Astrocyte (in vitro differentiated cells and primary cell): ENCODE measurements around the gene C1orf56. TPM values are rescaled to one million over a fixed set of nuclear protein-coding genes. Genes with fewer than 3 reads are reported as not detected.

Experiments used
- DNase-seq: peaks from one replicate; pipeline ENCODE4 v3.0.0-alpha.2; 2010; ENCODE audit warnings: low read depth
- FAIRE-seq: peaks from 2 replicates; lab custom pipeline; 2011; peaks lifted over from hg19 to GRCh38; lab: Jason Lieb, UNC
- H2AFZ ChIP-seq: 2 replicates; pipeline ENCODE4 v1.6.0; 2012; ENCODE audit warnings: low read depth, low read length, inconsistent platforms
- H3K27ac ChIP-seq: 2 replicates; pipeline ENCODE4 v1.5.1; 2011; ENCODE audit warnings: low read depth, low read length, inconsistent platforms
- H3K27me3 ChIP-seq: 2 replicates; pipeline ENCODE4 v1.6.0; 2011; ENCODE audit warnings: low read length, inconsistent platforms; ENCODE audit not compliant: insufficient read depth
- H3K36me3 ChIP-seq: 2 replicates; pipeline ENCODE4 v1.5.1; 2011; ENCODE audit warnings: low read length, inconsistent platforms; ENCODE audit not compliant: insufficient read depth
- H3K4me1 ChIP-seq: 2 replicates; pipeline ENCODE4 v1.5.1; 2011; ENCODE audit warnings: low read length, inconsistent platforms; ENCODE audit not compliant: insufficient read depth
- H3K4me2 ChIP-seq: 2 replicates; pipeline ENCODE4 v1.6.0; 2012; ENCODE audit warnings: low read length, inconsistent platforms
- H3K4me3 ChIP-seq: 2 replicates; pipeline ENCODE4 v1.5.1; 2011; ENCODE audit warnings: low read depth, mild to moderate bottlenecking, low read length, inconsistent platforms; ENCODE audit not compliant: insufficient read depth
- H3K79me2 ChIP-seq: 2 replicates; pipeline ENCODE4 v1.6.0; 2012; ENCODE audit warnings: mild to moderate bottlenecking, low read length, inconsistent platforms; ENCODE audit not compliant: insufficient read depth
- H3K9ac ChIP-seq: 2 replicates; pipeline ENCODE4 v1.6.0; 2012; ENCODE audit warnings: mild to moderate bottlenecking, low read length, inconsistent platforms
- H3K9me3 ChIP-seq: 2 replicates; pipeline ENCODE4 v1.5.1; 2012; ENCODE audit warnings: low read depth, mild to moderate bottlenecking, low read length, inconsistent platforms; ENCODE audit not compliant: insufficient read depth
- H4K20me1 ChIP-seq: 2 replicates; pipeline ENCODE4 v1.6.0; 2012; ENCODE audit warnings: low read length, inconsistent platforms; ENCODE audit not compliant: insufficient read depth
- H3K27ac Mint-ChIP-seq: one replicate; pipeline ENCODE4 v1.8.0; 2021; ENCODE audit warnings: mild to moderate bottlenecking, mixed read lengths; ENCODE audit not compliant: unreplicated experiment
- H3K27me3 Mint-ChIP-seq: one replicate; pipeline ENCODE4 v1.8.0; 2021; ENCODE audit warnings: low read depth, mixed read lengths; ENCODE audit not compliant: unreplicated experiment
- H3K36me3 Mint-ChIP-seq: one replicate; pipeline ENCODE4 v1.8.0; 2021; ENCODE audit warnings: low read depth, mixed read lengths; ENCODE audit not compliant: unreplicated experiment
- H3K4me1 Mint-ChIP-seq: one replicate; pipeline ENCODE4 v1.8.0; 2021; ENCODE audit warnings: low read depth, mixed read lengths; ENCODE audit not compliant: unreplicated experiment
- H3K4me3 Mint-ChIP-seq: one replicate; pipeline ENCODE4 v1.8.0; 2021; ENCODE audit warnings: mild to moderate bottlenecking, moderate library complexity, mixed read lengths; ENCODE audit not compliant: unreplicated experiment
- H3K9me3 Mint-ChIP-seq: one replicate; pipeline ENCODE4 v1.8.0; 2021; ENCODE audit warnings: mild to moderate bottlenecking, mixed read lengths; ENCODE audit not compliant: unreplicated experiment
- CTCF ChIP-seq: IDR thresholded peaks from 2 replicates; pipeline ENCODE4 v1.5.1; 2011; ENCODE audit warnings: low read depth, mild to moderate bottlenecking, inconsistent platforms, low read length, moderate library complexity; ENCODE audit not compliant: insufficient read depth
- EZH2 ChIP-seq: IDR thresholded peaks from 2 replicates; pipeline ENCODE4 v1.6.1; 2012; ENCODE audit warnings: mild to moderate bottlenecking, low read length, inconsistent platforms; ENCODE audit not compliant: insufficient read depth
- total RNA-seq: library from RNA; stranded (reverse); gene quantifications from 2 replicates; pipeline ENCODE4 v1.2.1, GENCODE V29; 2021

The C1orf56 gene
- total RNA-seq, 1 donor from 2014 or later, result 1.3 TPM

- no peaks in the 10 kb centered on the region for H3K9me3 ChIP-seq
- Mint-ChIP-seq H3K4me1 (peaks cover 34% of the 10 kb centered on the region), H3K9me3 (no peaks in the 10 kb centered on the region), H3K4me3 (peak overlapping the region; percentile 95), H3K36me3 (peaks cover 21% of the 10 kb centered on the region), H3K27ac (peak overlapping the region; percentile 96), H3K27me3 (no peaks in the 10 kb centered on the region)
- H3K4me3 ChIP-seq, result peak overlapping the region; percentile 93
- DNase-seq (no peak), FAIRE-seq (no peak)
- peaks cover 61% of the 10 kb centered on the region for H4K20me1 ChIP-seq
- TF ChIP-seq EZH2, result no peak
- TF ChIP-seq CTCF, result no peak
- peaks cover 30% of the 10 kb centered on the region for H3K36me3 ChIP-seq
- H3K27ac ChIP-seq, result peak overlapping the region; percentile 94
- H3K9ac ChIP-seq, result peak overlapping the region; percentile 98
- peaks cover 31% of the 10 kb centered on the region for H3K4me1 ChIP-seq
- H3K4me2 ChIP-seq, result peak overlapping the region; percentile 99
- no peak overlapping the region for H2AFZ ChIP-seq
- H3K79me2 ChIP-seq, result peaks cover 95% of the 10 kb centered on the region
- no peaks in the 10 kb centered on the region for H3K27me3 ChIP-seq
These were observed 11.1 kb downstream of the C1orf56 start for GRCh38 chr1:151058692-151059091.

- Histone ChIP-seq H3K27ac (peak within 1 kb of the TSS; percentile 94), H4K20me1 (peaks cover 58% of the 10 kb centered on the region), H2AFZ (peak within 1 kb of the TSS; percentile 51), H3K9ac (peak within 1 kb of the TSS; percentile 98), H3K4me2 (peak within 1 kb of the TSS; percentile 99), H3K79me2 (peaks cover 98% of the 10 kb centered on the region), H3K36me3 (peaks cover 29% of the 10 kb centered on the region), H3K9me3 (no peaks in the 10 kb centered on the region), H3K4me1 (peaks cover 31% of the 10 kb centered on the region), H3K27me3 (no peaks in the 10 kb centered on the region), H3K4me3 (peak within 1 kb of the TSS; percentile 93)
- H3K4me3 Mint-ChIP-seq, result peak within 1 kb of the TSS; percentile 95
- peaks cover 37% of the 10 kb centered on the region for H3K4me1 Mint-ChIP-seq
- peak; percentile 28 for TF ChIP-seq CTCF
- TF ChIP-seq EZH2, result no peak
- no peaks in the 10 kb centered on the region for H3K27me3 Mint-ChIP-seq
- H3K9me3 Mint-ChIP-seq, result no peaks in the 10 kb centered on the region
- DNase-seq, result peak; percentile 68
- no peak for FAIRE-seq
- H3K27ac Mint-ChIP-seq, result peak within 1 kb of the TSS; percentile 96
- peaks cover 22% of the 10 kb centered on the region for H3K36me3 Mint-ChIP-seq
These were observed 11.8 kb downstream of the C1orf56 start, which contains the start of gene CDC42SE1 for GRCh38 chr1:151059109-151060006. CDC42SE1 (minus strand) TSS chr1:151059622; CDS start chr1:151055730, 3,892 bp downstream.
